Measurements from ENCODE around the gene EFCAB5.
"Not testable (repeated sequence)": the region's sequence is repeated elsewhere in the genome, so short reads cannot be mapped to it uniquely, and the experiment has no call there.

- TF ChIP-seq, protein P1, sequence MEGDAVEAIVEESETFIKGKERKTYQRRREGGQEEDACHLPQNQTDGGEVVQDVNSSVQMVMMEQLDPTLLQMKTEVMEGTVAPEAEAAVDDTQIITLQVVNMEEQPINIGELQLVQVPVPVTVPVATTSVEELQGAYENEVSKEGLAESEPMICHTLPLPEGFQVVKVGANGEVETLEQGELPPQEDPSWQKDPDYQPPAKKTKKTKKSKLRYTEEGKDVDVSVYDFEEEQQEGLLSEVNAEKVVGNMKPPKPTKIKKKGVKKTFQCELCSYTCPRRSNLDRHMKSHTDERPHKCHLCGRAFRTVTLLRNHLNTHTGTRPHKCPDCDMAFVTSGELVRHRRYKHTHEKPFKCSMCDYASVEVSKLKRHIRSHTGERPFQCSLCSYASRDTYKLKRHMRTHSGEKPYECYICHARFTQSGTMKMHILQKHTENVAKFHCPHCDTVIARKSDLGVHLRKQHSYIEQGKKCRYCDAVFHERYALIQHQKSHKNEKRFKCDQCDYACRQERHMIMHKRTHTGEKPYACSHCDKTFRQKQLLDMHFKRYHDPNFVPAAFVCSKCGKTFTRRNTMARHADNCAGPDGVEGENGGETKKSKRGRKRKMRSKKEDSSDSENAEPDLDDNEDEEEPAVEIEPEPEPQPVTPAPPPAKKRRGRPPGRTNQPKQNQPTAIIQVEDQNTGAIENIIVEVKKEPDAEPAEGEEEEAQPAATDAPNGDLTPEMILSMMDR (IDR thresholded peaks at IDR 0.05): not testable (repeated sequence)
- not testable (repeated sequence) for TF ChIP-seq EZH2 (IDR thresholded peaks at IDR 0.05)
These were observed 44.3 kb upstream of the EFCAB5 start for GRCh38 chr17:29897136-29897535.
